ENCODE results near the gene PTCH2. TPM values are rescaled to one million over a fixed set of nuclear protein-coding genes. Genes with fewer than 3 reads are reported as not detected.

PTCH2 gene
- total RNA-seq, 1 experiment from 2014 or later = 0.74 TPM

GRCh38 chr1:44786138-44786840 is 56.8 kb downstream of the PTCH2 start:
- Histone ChIP-seq H3K4me3 (ENCODE audit: low read depth in 2 of 2, low read length in 2 of 2) (no peak overlapping the region), H3K4me1 (ENCODE audit: control insufficient read depth, insufficient read depth, low read length) (no peaks in the 10 kb centered on the region; the same call in 1 of the 2 replicates), H3K9me3 (ENCODE audit: control insufficient read depth, insufficient read depth, low read depth, low read length) (no peaks in the 10 kb centered on the region), H3K36me3 (ENCODE audit: control insufficient read depth, insufficient read depth, low read length) (no peaks in the 10 kb centered on the region), H3K27me3 (ENCODE audit: control insufficient read depth, insufficient read depth, low read length) (no peaks in the 10 kb centered on the region), H3K27ac (ENCODE audit: low read length) (no peak overlapping the region)
- ATAC-seq (peak; percentile 29; the same call in 1 of the 2 replicates), DNase-seq (ENCODE audit: low read depth, low spot score) (no peak)
- TF ChIP-seq REST (IDR thresholded peaks at IDR 0.05; ENCODE audit: insufficient read depth in 1 of 2, low read depth in 2 of 2, low read length in 1 of 2) (no peak), POLR2AphosphoS5 (IDR thresholded peaks at IDR 0.05; ENCODE audit: low read depth, low read length) (no peak), CTCF (IDR thresholded peaks at IDR 0.05) (peak; percentile 90)
- CTCF ChIA-PET = interaction anchor here (0.7 kb wide), 1 partner anchor 10 kb away, joined by 3 read pairs; no protein-coding TSS in a partner anchor
- in situ Hi-C loops (cut with HindIII; ENCODE audit: low pct_unique_long_range_greater_than_20kb, low sequenced_read_pairs) (no loop called here), intact Hi-C loops (cut with micrococcal nuclease; ENCODE audit: unreplicated experiment) (no loop called here)
- POLR2A ChIA-PET = interaction anchor here (0.6 kb wide), 1 partner anchor 55 kb away, joined by 11 read pairs; the partner anchor contains the start of gene RNU5D-1
- no TSS peak for BruUV-seq (replicated peaks)

GRCh38 chr1:44785501-44786137 is 57.4 kb downstream of the PTCH2 start:
- ChIA-PET CTCF (no interaction called here), POLR2A (no interaction called here)
- H3K4me1 ChIP-seq (ENCODE audit: control insufficient read depth, insufficient read depth, low read length) = no peaks in the 10 kb centered on the region; the same call in 1 of the 2 replicates
- DNase-seq (ENCODE audit: low read depth, low spot score) (no peak), ATAC-seq (no peak)
- TF ChIP-seq SIN3A (IDR thresholded peaks at IDR 0.05; ENCODE audit: borderline replicate concordance, insufficient read depth, low read depth, low read length) (no peak), POLR2AphosphoS5 (IDR thresholded peaks at IDR 0.05; ENCODE audit: low read depth, low read length) (no peak), TCF7L2 (IDR thresholded peaks at IDR 0.05; ENCODE audit: low read depth, low read length) (no peak)
- in situ Hi-C loops (cut with HindIII; ENCODE audit: low pct_unique_long_range_greater_than_20kb, low sequenced_read_pairs) = no loop called here
- intact Hi-C loops (cut with micrococcal nuclease; ENCODE audit: unreplicated experiment) = no loop called here
- no peaks in the 10 kb centered on the region for H3K27me3 ChIP-seq (ENCODE audit: control insufficient read depth, insufficient read depth, low read length)
- no peaks in the 10 kb centered on the region for H3K9me3 ChIP-seq (ENCODE audit: control insufficient read depth, insufficient read depth, low read depth, low read length)
- no peaks in the 10 kb centered on the region for H3K36me3 ChIP-seq (ENCODE audit: control insufficient read depth, insufficient read depth, low read length)
- no peak overlapping the region for H3K27ac ChIP-seq (ENCODE audit: low read length)
- no peak overlapping the region for H3K4me3 ChIP-seq (ENCODE audit: low read depth in 2 of 2, low read length in 2 of 2)
- no TSS peak for BruUV-seq (replicated peaks)

GRCh38 chr1:44785029-44785380 is 58.0 kb downstream of the PTCH2 start:
- H3K4me1 ChIP-seq (ENCODE audit: control insufficient read depth, insufficient read depth, low read length) = no peaks in the 10 kb centered on the region; the same call in 1 of the 2 replicates
- in situ Hi-C loops (cut with HindIII; ENCODE audit: low pct_unique_long_range_greater_than_20kb, low sequenced_read_pairs) (no loop called here), intact Hi-C loops (cut with micrococcal nuclease; ENCODE audit: unreplicated experiment) (no loop called here)
- no peak overlapping the region for H3K27ac ChIP-seq (ENCODE audit: low read length)
- H3K36me3 ChIP-seq (ENCODE audit: control insufficient read depth, insufficient read depth, low read length) = no peaks in the 10 kb centered on the region
- CTCF ChIA-PET = no interaction called here
- no peak for DNase-seq (ENCODE audit: low read depth, low spot score)
- H3K4me3 ChIP-seq (ENCODE audit: low read depth in 2 of 2, low read length in 2 of 2) = no peak overlapping the region
- H3K27me3 ChIP-seq (ENCODE audit: control insufficient read depth, insufficient read depth, low read length) = no peaks in the 10 kb centered on the region
- H3K9me3 ChIP-seq (ENCODE audit: control insufficient read depth, insufficient read depth, low read depth, low read length) = no peaks in the 10 kb centered on the region
- no peak for TF ChIP-seq SIN3A (IDR thresholded peaks at IDR 0.05; ENCODE audit: borderline replicate concordance, insufficient read depth, low read depth, low read length)
- TF ChIP-seq CTCF (IDR thresholded peaks at IDR 0.05) = no peak
- no peak for TF ChIP-seq POLR2AphosphoS5 (IDR thresholded peaks at IDR 0.05; ENCODE audit: low read depth, low read length)
- TF ChIP-seq REST (IDR thresholded peaks at IDR 0.05; ENCODE audit: insufficient read depth in 1 of 2, low read depth in 2 of 2, low read length in 1 of 2) = no peak
- no peak for TF ChIP-seq TCF7L2 (IDR thresholded peaks at IDR 0.05; ENCODE audit: low read depth, low read length)
- POLR2A ChIA-PET = no interaction called here
- ATAC-seq = no peak
- no TSS peak for BruUV-seq (replicated peaks)

Measured in Panc1 (cell line).